SK-MEL-5 (cell line): ENCODE measurements around the gene PCDHGA4. TPM values are rescaled to one million over a fixed set of nuclear protein-coding genes. Genes with fewer than 3 reads are reported as not detected.
"Not testable (repeated sequence)": the region's sequence is repeated elsewhere in the genome, so short reads cannot be mapped to it uniquely, and the experiment has no call there.

Experiments used
- DNase-seq: peaks from one replicate; pipeline ENCODE4 v3.0.0-alpha.2; 2016; ENCODE audit warnings: low read depth, low spot score
- in situ Hi-C: cut with HindIII; loops from 2 replicates; pipeline ENCODE4 v1.10.0; 2016; ENCODE audit warnings: low sequenced_read_pairs, high pct_unique_total_duplicates, low pct_unique_long_range_greater_than_20kb
- polyA plus RNA-seq, 2 experiments: library from polyadenylated mRNA; depleted of rRNA; stranded (reverse); fragments of >200 nt; gene quantifications; 2 replicates each; pipeline ENCODE4 v1.2.3, GENCODE V29; 2015
- total RNA-seq: library from RNA; depleted of rRNA; stranded (reverse); fragments of >200 nt; shearing (Covaris generic); gene quantifications from 2 replicates; pipeline ENCODE4 v1.2.3, GENCODE V29; 2014; rRNA removed

PCDHGA4 gene
- 1.4 and 1.6 TPM in 2 replicates for total RNA-seq
- polyA plus RNA-seq (2015; cell fraction: cytosol; rRNA removed) = 2.5 and 3.0 TPM in 2 replicates
- polyA plus RNA-seq (2015; cell fraction: nucleus; rRNA removed) = 1.4 and 1.9 TPM in 2 replicates

DNA sequence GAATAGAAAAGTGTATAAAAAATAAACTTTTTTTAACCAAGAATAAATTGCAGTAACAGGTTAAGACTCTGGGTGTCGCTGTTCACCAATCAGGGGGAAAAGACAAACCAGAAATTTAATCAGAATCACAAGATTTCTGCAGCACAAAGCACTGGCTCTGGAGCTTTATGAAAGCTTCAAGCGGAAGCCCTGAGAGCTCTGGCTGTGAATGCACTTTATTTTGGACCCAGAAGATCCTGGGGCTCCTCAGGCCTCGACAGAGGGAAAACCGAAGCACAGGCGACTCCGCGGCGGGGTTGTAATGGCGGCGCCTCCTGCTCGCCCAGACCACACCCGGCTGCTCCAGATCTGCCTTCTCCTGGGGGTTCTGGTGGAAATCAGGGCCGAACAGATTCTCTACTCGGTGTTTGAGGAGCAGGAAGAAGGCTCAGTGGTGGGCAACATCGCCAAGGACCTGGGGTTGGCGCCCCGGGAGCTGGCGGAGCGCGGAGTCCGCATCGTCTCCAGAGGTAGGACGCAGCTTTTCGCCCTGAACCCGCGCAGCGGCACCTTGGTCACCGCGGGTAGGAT lies at the start of gene PCDHGA4:
TSS of gene PCDHGA4 (plus strand) at position 122 of the 570 bp plus-strand sequence. CDS start at position 209, 87 bp downstream.
- DNase-seq = no peak
- in situ Hi-C loops = no loop called here

DNA sequence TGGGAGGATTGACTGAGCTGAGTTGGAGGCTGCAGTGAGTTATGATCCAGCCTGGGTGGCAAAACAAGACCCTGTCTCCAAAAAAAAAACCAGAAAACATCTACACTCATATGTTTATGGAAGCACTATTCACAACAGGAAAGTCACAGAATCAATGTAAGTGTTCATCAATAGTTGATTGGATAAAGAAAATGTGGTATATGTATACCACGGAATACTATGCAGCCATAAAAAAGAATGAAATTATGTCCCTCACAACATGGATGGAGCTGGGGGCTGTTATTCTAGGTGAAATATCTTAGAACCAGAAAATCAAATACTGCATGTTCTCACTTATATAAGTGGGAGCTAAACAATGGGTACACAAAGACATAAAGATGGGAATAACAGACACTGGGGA lies 48.2 kb upstream of the PCDHGA4 start:
- no peak for DNase-seq
- in situ Hi-C loops = no loop called here

DNA sequence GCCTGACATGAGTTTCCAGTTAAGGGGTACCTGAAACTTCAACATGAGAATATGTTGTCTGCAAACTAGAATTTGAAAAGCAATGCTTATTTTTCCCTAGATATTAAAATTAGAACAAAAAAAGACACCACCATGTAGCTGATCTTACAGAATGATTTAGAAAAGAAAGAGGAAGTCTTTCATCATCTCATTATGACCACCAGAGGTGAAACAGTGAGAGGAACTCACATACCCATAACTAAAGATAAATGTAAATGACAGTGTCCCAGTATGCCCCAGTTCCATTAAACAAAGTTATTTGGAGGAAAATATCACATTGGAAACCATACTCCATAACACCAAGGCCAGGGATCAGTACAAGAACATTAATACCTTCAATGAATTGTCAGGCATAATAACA lies 41.1 kb upstream of the PCDHGA4 start:
- in situ Hi-C loops = no loop called here
- no peak for DNase-seq

DNA sequence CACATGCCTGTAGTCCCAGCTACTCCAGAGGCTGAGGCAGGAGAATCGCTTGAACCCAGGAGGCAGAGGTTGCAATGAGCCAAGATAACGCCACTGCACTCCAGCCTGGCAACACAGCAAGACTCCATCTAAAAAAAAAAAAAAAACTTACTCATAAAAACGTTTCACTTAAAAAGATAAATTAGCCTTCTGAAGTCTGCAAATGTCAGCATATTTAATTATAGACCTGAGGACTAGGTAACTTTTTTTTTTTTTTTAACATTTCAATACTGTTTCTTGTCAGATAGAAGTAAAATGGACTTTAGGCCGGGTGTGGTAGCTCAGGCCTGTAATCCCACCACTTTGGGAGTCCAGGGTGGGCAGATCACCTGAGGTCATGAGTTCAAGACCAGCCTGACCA lies 37.9 kb upstream of the PCDHGA4 start:
- DNase-seq, in situ Hi-C loops: not testable (repeated sequence)

DNA sequence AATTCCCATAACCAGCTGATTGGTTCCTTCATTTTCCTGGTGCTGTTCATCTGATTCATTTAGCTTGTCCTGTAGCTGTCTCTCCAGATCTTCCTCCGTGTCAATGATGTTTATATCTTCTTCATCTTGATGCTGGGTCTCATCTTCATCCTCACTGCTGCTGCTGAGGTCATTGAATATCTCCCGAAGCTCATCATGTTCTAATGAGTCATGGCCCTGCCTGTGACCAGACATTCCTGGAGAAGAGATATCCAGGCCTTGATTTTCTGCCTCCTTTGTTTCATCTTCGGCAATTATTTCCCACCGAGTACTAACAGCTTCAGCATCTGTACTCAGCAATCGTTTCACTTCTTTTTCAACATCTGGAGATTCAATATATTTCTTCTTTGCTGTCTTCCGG lies 35.6 kb upstream of the PCDHGA4 start:
- DNase-seq = no peak
- in situ Hi-C loops = no loop called here

DNA sequence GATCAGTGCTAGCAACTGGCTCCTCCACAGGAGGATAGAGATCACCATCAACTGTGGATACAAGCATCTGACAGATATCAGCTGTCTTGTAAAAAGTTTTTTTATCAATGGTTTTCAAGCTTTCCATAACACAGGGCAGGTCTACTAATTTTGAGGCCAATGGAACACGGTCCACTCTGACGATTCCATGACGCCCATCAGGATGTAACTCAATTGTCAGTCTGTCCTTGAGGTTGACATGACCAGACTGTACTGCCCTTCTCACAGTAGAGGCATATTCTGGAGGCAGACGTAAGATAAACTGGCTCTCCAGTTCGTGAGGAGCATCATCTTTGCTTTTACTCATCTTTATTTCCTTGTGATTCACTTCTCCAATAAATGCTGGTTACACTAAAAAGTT lies 35.1 kb upstream of the PCDHGA4 start:
- DNase-seq = no peak
- in situ Hi-C loops = no loop called here

- in situ Hi-C loops = no loop called here
- peak; percentile 94 for DNase-seq
Observed at GRCh38 chr5:141320225-141321169, 34.3 kb upstream of the PCDHGA4 start, which contains the start of gene TAF7. Gene TAF7, minus strand, starts transcription at chr5:141320784. Its CDS starts 740 bp downstream, at chr5:141320044.

DNA sequence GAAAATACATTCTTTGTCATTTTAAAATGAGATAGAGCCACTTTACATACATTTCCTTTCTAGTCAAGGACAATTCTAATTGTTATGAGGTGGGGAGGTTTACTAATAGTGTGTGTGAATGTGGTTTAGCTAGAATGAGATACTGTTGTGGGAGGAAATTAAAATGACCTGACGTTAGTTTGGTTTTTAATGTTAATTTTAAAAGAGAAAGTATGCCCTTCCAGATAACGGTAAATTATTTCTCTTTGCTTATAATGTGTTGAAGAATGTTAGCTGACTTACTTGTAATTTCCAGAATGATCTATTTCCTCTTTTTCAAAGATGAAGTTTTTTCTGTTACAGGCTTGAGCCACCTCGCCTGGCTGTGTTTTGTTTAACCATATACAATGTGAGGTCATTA lies 32.6 kb upstream of the PCDHGA4 start:
- DNase-seq = no peak
- in situ Hi-C loops = no loop called here

DNA sequence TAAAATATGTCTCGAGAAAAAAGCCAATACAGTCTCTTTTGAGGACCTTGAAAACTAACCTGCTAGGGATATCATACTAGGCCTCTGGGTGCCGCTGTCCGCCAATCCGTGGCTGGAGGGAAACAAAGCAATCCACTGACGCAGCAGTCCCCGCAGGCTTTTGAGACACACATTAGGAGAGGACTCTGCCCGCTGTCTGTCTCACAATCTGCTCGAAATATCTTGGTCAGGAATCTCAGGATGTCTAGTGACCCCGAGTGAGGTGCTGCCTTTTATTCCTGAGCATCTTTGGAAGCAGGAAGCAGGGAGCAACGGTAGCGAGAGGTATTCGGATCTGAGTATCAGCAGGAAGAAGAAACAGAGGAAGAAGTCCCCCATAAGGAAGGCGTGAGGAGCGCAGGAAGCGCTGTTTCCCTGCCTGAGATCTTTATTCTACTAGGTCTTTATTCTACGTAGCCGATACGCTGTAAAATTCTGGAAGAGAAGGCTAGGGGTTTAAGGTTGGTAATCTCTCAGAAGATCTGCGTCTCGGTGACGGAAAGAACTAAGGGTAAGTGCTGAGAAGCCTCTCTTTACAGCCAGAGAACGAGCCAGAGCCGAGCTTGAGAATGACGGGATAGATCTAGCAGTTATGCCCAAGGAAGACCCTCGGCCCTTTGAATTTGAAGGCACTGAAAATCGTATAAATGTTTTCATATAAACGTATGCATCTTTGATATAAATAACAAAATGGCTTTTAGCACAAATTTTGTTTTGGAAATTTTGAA lies 28.6 kb upstream of the PCDHGA4 start:
- peak; percentile 76 for DNase-seq
- in situ Hi-C loops = no loop called here

GRCh38 chr5:141328231-141328630 lies 26.6 kb upstream of the PCDHGA4 start:
- in situ Hi-C loops = no loop called here
- DNase-seq = no peak

DNA sequence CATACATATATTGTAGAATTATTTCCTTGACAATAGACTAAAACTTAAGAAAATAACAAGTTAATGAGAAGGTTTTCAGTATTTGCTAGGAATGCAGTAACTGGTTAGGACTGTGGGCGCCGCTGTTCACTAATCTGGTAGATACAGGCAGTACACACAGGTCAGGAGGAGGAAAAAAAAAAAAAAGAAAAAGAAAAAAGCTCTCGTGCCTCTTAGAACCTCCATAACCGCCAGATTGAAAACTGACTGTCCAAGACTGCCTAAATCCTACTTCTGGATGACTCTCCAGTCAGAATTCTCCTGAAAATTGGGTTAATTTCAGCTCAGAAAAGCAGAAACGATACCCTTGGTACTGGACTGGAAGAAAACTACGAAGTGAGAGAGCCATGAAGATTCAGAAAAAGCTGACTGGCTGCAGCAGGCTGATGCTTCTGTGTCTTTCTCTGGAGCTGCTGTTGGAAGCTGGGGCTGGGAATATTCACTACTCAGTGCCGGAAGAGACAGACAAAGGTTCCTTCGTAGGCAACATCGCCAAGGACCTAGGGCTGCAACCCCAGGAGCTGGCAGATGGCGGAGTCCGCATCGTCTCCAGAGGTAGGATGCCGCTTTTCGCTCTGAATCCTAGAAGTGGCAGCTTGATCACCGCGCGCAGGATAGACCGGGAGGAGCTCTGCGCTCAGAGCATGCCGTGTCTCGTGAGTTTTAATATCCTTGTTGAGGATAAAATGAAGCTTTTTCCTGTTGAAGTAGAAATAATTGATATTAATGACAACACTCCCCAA lies 24.3 kb upstream of the PCDHGA4 start, which contains the start of gene PCDHGA1:
TSS of gene PCDHGA1 (plus strand) at position 216 of the 782 bp plus-strand sequence.
- in situ Hi-C loops = no loop called here
- peak; percentile 60 for DNase-seq

GRCh38 chr5:141332571-141332970 lies 22.2 kb upstream of the PCDHGA4 start:
- in situ Hi-C loops, DNase-seq: not testable (repeated sequence)

DNA sequence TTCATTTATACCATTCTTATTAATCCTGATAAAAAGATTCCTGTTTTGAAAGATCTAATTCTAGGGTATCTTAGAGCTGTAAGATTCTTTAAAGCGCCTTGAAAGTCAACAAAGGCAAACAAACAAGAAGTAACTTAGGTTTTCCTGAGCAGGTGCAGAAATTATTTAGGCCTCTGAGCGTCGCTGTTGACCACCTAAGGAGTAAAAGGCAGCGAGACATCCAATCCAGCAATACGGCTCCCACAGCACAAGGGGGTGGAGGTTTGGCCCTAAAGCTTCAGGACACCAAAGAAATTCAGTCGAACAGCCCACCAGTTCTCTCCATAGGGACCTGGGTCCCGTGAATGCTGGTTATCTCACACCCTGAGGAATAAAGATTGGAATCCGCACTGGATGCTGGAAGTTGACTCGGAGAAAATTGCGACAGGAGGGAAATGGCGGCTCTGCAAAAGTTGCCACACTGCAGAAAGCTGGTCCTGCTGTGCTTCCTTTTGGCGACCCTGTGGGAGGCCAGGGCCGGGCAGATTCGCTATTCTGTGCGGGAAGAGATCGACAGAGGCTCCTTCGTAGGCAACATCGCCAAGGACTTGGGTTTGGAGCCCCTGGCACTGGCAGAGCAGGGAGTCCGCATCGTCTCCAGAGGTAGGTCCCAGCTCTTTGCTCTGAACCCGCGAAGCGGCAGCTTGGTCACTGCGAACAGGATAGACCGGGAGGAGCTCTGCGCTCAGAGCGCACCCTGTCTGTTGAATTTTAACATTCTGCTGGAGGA lies 16.1 kb upstream of the PCDHGA4 start, which contains the start of gene PCDHGA2:
TSS of gene PCDHGA2 (plus strand) at position 223 of the 769 bp plus-strand sequence.
- in situ Hi-C loops = no loop called here
- peak; percentile 69 for DNase-seq

DNA sequence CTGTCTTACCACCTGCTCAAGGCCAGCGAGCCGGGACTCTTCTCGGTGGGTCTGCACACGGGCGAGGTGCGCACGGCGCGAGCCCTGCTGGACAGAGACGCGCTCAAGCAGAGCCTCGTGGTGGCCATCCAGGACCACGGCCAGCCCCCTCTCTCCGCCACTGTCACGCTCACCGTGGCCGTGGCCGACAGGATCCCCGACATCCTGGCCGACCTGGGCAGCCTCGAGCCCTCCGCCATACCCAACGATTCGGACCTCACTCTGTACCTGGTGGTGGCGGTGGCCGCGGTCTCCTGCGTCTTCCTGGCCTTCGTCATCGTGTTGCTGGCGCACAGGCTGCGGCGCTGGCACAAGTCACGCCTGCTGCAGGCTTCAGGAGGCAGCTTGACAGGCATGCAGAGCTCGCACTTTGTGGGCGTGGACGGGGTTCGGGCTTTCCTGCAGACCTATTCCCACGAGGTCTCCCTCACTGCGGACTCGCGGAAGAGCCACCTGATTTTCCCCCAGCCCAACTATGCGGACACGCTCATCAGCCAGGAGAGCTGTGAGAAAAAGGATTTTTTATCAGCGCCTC lies 14.0 kb upstream of the PCDHGA4 start:
- DNase-seq, in situ Hi-C loops: not testable (repeated sequence)

DNA sequence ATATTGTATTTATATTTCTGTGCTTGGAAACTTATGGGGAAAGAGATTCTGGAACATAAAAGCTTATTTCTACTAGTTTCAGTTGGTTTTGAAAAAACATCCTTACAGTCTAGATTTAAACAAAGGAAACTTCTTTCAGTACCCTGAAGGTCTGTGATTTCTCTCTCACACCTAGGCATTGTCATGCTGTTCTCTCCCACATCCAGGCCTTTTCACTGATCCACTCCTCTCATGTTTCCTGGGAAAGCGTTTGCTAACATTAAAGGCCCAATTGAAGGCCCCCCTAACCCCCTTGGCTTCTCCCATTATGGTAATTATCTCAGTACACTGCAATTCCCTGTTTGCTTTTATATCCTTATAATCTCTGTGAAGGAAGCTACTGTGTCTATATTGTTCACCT lies 12.0 kb upstream of the PCDHGA4 start:
- in situ Hi-C loops = no loop called here
- DNase-seq = no peak
